ENCODE data around the gene WIPF1. TPM values are rescaled to one million over a fixed set of nuclear protein-coding genes. Genes with fewer than 3 reads are reported as not detected.

Gene WIPF1
- polyA plus RNA-seq, 1 donor from 2014 or later = 0.25 TPM

- Histone ChIP-seq H2AFZ (ENCODE audit: low read depth, low read length) (no peak overlapping the region), H3F3A (ENCODE audit: insufficient read depth, low read length, poor library complexity, severe bottlenecking) (no peaks in the 10 kb centered on the region), H3K4me3 (ENCODE audit: low read length) (no peak overlapping the region), H3K9ac (ENCODE audit: low read length) (no peak overlapping the region), H3K27ac (ENCODE audit: low read length) (no peak overlapping the region), H3K4me2 (ENCODE audit: low read length) (no peak overlapping the region), H3K9me2 (ENCODE audit: insufficient read depth, low read length) (no peaks in the 10 kb centered on the region), H3K9me3 (ENCODE audit: low read length) (no peaks in the 10 kb centered on the region), H3K79me2 (replicated peaks; ENCODE audit: insufficient read depth, low read length) (no peaks in the 10 kb centered on the region), H4K20me1 (ENCODE audit: insufficient read depth) (no peaks in the 10 kb centered on the region), H3K36me3 (ENCODE audit: insufficient read depth, low read length) (no peaks in the 10 kb centered on the region), H3K27me3 (ENCODE audit: insufficient read depth, low read depth, low read length) (no peaks in the 10 kb centered on the region)
- no peak for TF ChIP-seq RAD21 (conservative IDR thresholded peaks at IDR 0.05)
- TF ChIP-seq EP300 (conservative IDR thresholded peaks at IDR 0.05; ENCODE audit: poor library complexity, severe bottlenecking) = no peak
These were observed 5.9 kb downstream of the WIPF1 start for GRCh38 chr2:174591740-174592139.

GRCh38 chr2:174590928-174591648 lies 6.5 kb downstream of the WIPF1 start:
- no peak overlapping the region for H3K9ac ChIP-seq (ENCODE audit: low read length)
- H3K4me3 ChIP-seq (ENCODE audit: low read length) = no peak overlapping the region
- TF ChIP-seq POLR2AphosphoS5 (IDR thresholded peaks at IDR 0.05) (no peak), EP300 (conservative IDR thresholded peaks at IDR 0.05; ENCODE audit: poor library complexity, severe bottlenecking) (no peak), RAD21 (conservative IDR thresholded peaks at IDR 0.05) (no peak), TAF1 (IDR thresholded peaks at IDR 0.05; ENCODE audit: low read depth) (no peak), REST (IDR thresholded peaks at IDR 0.05; ENCODE audit: borderline replicate concordance) (no peak), MXI1 (conservative IDR thresholded peaks at IDR 0.05; ENCODE audit: poor library complexity, severe bottlenecking) (no peak), CTCF (IDR thresholded peaks at IDR 0.05; ENCODE audit: poor library complexity, severe bottlenecking) (no peak), EZH2 (IDR thresholded peaks at IDR 0.05; ENCODE audit: borderline replicate concordance, insufficient read depth, low read length, poor library complexity, severe bottlenecking) (no peak), SMC3 (conservative IDR thresholded peaks at IDR 0.05; ENCODE audit: poor library complexity) (no peak)
- no peaks in the 10 kb centered on the region for H3K9me3 ChIP-seq (ENCODE audit: low read length)
- no peaks in the 10 kb centered on the region for H3K27me3 ChIP-seq (ENCODE audit: insufficient read depth, low read depth, low read length)
- H3K36me3 ChIP-seq (ENCODE audit: insufficient read depth, low read length) = no peaks in the 10 kb centered on the region
- no peak overlapping the region for H2AFZ ChIP-seq (ENCODE audit: low read depth, low read length)
- no peaks in the 10 kb centered on the region for H4K20me1 ChIP-seq (ENCODE audit: insufficient read depth)
- no peak overlapping the region for H3K4me2 ChIP-seq (ENCODE audit: low read length)
- no peaks in the 10 kb centered on the region for H3F3A ChIP-seq (ENCODE audit: insufficient read depth, low read length, poor library complexity, severe bottlenecking)
- no peak overlapping the region for H3K27ac ChIP-seq (ENCODE audit: low read length)
- no peaks in the 10 kb centered on the region for H3K9me2 ChIP-seq (ENCODE audit: insufficient read depth, low read length)
- no peaks in the 10 kb centered on the region for H3K79me2 ChIP-seq (replicated peaks; ENCODE audit: insufficient read depth, low read length)
